OCI-LY3 (cell line): ENCODE measurements around the gene LRRC37A2.
A peak's percentile ranks its signal among the peaks of the same experiment; 100 is the strongest.
"Not testable (repeated sequence)": the region's sequence is repeated elsewhere in the genome, so short reads cannot be mapped to it uniquely, and the experiment has no call there.

Experiments used
- H2AFZ ChIP-seq: fragments of 200-600, 300-600 bp; shearing (Covaris generic); 2 replicates; pipeline ENCODE4 v1.6.0; 2014; ENCODE audit warnings: antibody characterized with exemption, low read depth, low read length
- H3K27ac ChIP-seq: fragments of 200-600, 300-600 bp; sonication (generic); 2 replicates; pipeline ENCODE4 v1.5.1; 2014; ENCODE audit warnings: mild to moderate bottlenecking, low read length, moderate library complexity, mixed read lengths
- H3K27me3 ChIP-seq: fragments of 200-600, 300-600 bp; sonication (generic); 2 replicates; pipeline ENCODE4 v1.6.1; 2014; ENCODE audit warnings: low read depth, low read length, mixed read lengths
- H3K36me3 ChIP-seq: fragments of 200-600, 300-600 bp; sonication (generic); replicated peaks from 2 replicates; pipeline ENCODE3; 2014; ENCODE audit warnings: low read depth, low read length, mixed read lengths
- H3K4me1 ChIP-seq: fragments of 300-600, 200-600 bp; sonication (generic); 2 replicates; pipeline ENCODE4 v1.6.1; 2014; ENCODE audit warnings: low read length, mixed read lengths
- H3K4me2 ChIP-seq: fragments of 200-600, 300-600 bp; sonication (generic); 2 replicates; pipeline ENCODE4 v1.6.1; 2014; ENCODE audit warnings: low read length, mixed read lengths
- H3K4me3 ChIP-seq: fragments of 300-600, 200-600 bp; sonication (generic); 2 replicates; pipeline ENCODE4 v1.5.1; 2014; ENCODE audit warnings: antibody characterized with exemption, mild to moderate bottlenecking, low read length, moderate library complexity
- H3K79me2 ChIP-seq: fragments of 300-600, 200-600 bp; shearing (Covaris generic); 2 replicates; pipeline ENCODE4 v1.6.1; 2014; ENCODE audit warnings: mild to moderate bottlenecking, low read length, mixed read lengths
- H3K9ac ChIP-seq: fragments of 300-600, 200-600 bp; shearing (Covaris generic); 2 replicates; pipeline ENCODE4 v1.6.0; 2014; ENCODE audit warnings: mild to moderate bottlenecking, low read length, moderate library complexity
- H3K9me3 ChIP-seq: fragments of 200-600, 300-600 bp; shearing (Covaris generic); 2 replicates; pipeline ENCODE4 v1.6.1; 2014; ENCODE audit warnings: low read length, mixed read lengths; ENCODE audit not compliant: insufficient read depth
- H4K20me1 ChIP-seq: fragments of 200-600, 300-600 bp; sonication (generic); 2 replicates; pipeline ENCODE4 v1.6.1; 2016; ENCODE audit warnings: low read length, mixed read lengths; ENCODE audit not compliant: insufficient read depth

LRRC37A2 gene

DNA sequence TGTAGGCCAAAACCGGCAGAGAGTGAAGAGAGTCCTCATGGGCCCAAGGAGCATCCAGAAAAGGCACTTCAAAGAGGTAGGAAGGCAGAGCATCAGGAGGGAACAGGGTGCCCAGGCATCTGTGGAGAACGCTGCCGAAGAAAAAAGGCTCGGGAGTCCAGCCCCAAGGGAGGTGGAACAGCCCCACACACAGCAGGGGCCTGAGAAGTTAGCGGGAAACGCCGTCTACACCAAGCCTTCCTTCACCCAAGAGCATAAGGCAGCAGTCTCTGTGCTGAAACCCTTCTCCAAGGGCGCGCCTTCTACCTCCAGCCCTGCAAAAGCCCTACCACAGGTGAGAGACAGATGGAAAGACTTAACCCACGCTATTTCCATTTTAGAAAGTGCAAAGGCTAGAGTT is 36.3 kb downstream of the LRRC37A2 start:
- H3K9me3 ChIP-seq, H3K27me3 ChIP-seq, H3K79me2 ChIP-seq, H4K20me1 ChIP-seq, H2AFZ ChIP-seq, H3K9ac ChIP-seq, H3K4me1 ChIP-seq, H3K4me3 ChIP-seq, H3K36me3 ChIP-seq, H3K27ac ChIP-seq, H3K4me2 ChIP-seq: not testable (repeated sequence)

DNA sequence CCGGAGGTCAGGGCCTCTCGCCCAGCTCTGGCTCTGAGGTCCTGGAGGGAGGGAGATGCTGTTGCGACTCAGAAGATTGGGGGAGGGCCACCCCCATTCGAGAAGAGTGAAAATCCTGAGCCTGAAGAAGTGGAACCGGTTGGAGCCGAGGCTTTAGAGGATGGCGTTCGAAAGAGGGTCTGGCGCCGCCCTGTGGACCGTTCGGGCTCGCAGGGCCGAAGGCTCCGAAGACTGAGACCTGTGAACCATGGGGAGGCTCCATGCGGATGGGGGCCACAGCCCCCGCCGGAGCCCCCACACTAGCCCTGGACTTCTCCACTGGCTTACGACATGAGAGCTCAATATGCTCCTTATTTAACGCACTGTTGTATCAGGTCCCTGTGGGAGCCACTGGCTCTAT is 46.9 kb downstream of the LRRC37A2 start:
- not testable (repeated sequence) for H4K20me1 ChIP-seq, H3K9me3 ChIP-seq, H3K27ac ChIP-seq, H3K9ac ChIP-seq, H3K79me2 ChIP-seq, H3K4me1 ChIP-seq, H3K27me3 ChIP-seq, H3K4me3 ChIP-seq, H2AFZ ChIP-seq, H3K4me2 ChIP-seq, H3K36me3 ChIP-seq

- H3K4me2 ChIP-seq, H3K79me2 ChIP-seq, H3K9me3 ChIP-seq, H3K27me3 ChIP-seq, H3K36me3 ChIP-seq, H3K27ac ChIP-seq, H3K4me3 ChIP-seq, H3K4me1 ChIP-seq, H4K20me1 ChIP-seq, H2AFZ ChIP-seq, H3K9ac ChIP-seq: not testable (repeated sequence)
Measured at GRCh38 chr17:46560048-46560447, 47.8 kb downstream of the LRRC37A2 start.

DNA sequence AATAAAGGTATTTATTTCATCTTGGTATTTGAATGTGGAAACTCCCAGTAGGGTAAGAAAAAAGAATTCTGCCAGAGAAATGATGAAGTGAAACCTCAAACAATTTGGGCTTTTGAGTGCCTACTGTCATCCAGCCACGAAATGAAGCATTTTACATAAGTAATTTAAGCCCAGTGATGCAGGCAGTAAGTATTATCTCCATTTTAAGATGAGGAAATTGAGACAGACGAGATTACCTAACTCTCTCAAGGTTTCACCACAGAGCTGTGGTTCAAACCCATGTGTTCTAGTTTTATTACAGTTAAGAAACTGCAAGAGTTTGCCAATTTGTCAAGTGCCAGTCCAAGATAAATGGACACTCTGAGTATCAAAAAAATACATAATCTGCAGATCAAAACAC is 54.0 kb downstream of the LRRC37A2 start:
- H3K4me1 ChIP-seq, H2AFZ ChIP-seq, H3K79me2 ChIP-seq: not testable (repeated sequence)

DNA sequence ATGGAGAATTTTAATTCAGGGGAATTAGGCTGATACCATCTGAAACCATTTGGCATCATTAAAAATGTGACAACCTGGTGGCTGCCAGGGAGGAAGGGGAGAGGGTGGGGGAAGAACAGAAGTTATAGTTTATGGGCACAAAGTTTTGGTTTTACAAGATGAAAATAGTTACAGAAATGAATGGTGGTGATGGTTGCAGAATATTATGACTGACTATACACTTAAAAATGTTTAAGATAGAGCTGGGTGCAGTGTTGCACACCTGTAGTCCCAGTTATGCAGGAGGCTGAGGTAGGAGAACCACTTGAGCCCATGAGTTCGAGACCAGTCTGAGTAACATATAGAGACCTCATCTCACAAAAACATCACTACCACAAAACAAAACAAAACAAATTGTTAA is 54.7 kb downstream of the LRRC37A2 start:
- not testable (repeated sequence) for H3K36me3 ChIP-seq, H4K20me1 ChIP-seq, H3K27ac ChIP-seq, H3K4me3 ChIP-seq, H3K4me1 ChIP-seq, H2AFZ ChIP-seq, H3K9me3 ChIP-seq, H3K9ac ChIP-seq, H3K27me3 ChIP-seq, H3K4me2 ChIP-seq, H3K79me2 ChIP-seq

More for the DNA sequence above, 54.0 kb downstream of the LRRC37A2 start:
- not testable (repeated sequence) for H3K27ac ChIP-seq, H3K36me3 ChIP-seq, H3K4me2 ChIP-seq, H3K4me3 ChIP-seq, H4K20me1 ChIP-seq, H3K9ac ChIP-seq, H3K9me3 ChIP-seq, H3K27me3 ChIP-seq

DNA sequence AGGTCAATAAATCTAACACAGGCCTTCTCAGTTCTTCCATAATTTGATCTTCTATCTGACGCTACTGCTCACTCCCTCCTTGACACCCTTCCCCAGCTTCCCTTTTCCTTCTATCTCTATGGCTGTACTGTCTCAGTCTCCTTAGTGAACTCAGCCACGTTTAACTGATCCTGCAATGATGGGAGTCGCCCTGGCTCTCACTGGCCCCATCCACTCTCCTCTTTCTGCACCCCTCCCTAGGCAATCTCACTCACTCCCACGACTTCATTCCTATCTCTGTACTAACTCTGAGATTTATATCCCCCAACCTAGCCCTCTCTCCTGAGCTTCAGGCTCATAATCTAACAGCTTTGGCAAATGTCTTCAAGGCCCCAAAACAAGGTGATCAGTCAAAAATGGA is 59.5 kb downstream of the LRRC37A2 start:
- not testable (repeated sequence) for H3K4me1 ChIP-seq, H3K9ac ChIP-seq

GRCh38 chr17:46579083-46580075 is 67.1 kb downstream of the LRRC37A2 start, which contains the start of gene ARL17A:
Gene ARL17A (minus strand): TSS chr17:46579691. CDS start chr17:46576322, 3,369 bp downstream.
- H3K9me3 ChIP-seq, H4K20me1 ChIP-seq, H3K36me3 ChIP-seq, H2AFZ ChIP-seq, H3K79me2 ChIP-seq, H3K4me1 ChIP-seq, H3K27me3 ChIP-seq: not testable (repeated sequence)
- Histone ChIP-seq H3K4me3 (peak within 1 kb of the TSS; percentile 51), H3K9ac (peak within 1 kb of the TSS; percentile 33; the same call in 1 of the 2 replicates), H3K4me2 (peak within 1 kb of the TSS; percentile 57), H3K27ac (peak within 1 kb of the TSS; percentile 60)

More for the DNA sequence above, 59.5 kb downstream of the LRRC37A2 start:
- not testable (repeated sequence) for H3K27ac ChIP-seq, H3K79me2 ChIP-seq, H3K9me3 ChIP-seq, H3K27me3 ChIP-seq, H4K20me1 ChIP-seq, H2AFZ ChIP-seq, H3K36me3 ChIP-seq, H3K4me3 ChIP-seq, H3K4me2 ChIP-seq

DNA sequence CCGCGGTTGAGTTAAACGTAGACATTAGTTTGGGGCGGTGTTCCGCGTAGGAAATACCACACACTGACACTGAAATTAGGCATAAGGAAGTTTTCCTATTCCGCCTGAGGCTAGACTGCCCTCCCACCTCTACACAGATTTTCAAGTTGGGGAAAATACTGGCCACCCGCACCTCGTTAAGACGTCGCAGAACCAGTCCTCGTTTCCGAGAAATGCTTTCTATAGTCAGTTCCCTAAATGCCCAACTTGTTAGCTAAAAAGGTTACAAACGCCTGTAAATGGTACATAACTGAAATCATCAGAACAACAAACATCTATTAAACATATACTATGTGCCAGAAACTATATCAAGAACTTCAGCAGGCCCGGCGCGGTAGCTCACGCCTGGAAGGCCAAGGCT is 67.8 kb downstream of the LRRC37A2 start:
- H3K36me3 ChIP-seq, H3K4me1 ChIP-seq, H3K79me2 ChIP-seq, H4K20me1 ChIP-seq, H3K27me3 ChIP-seq, H2AFZ ChIP-seq, H3K9me3 ChIP-seq: not testable (repeated sequence)
- H3K4me3 ChIP-seq = peak overlapping the region; percentile 51
- peak overlapping the region; percentile 60 for H3K27ac ChIP-seq
- peak overlapping the region; percentile 33; the same call in 1 of the 2 replicates for H3K9ac ChIP-seq
- peak overlapping the region; percentile 57 for H3K4me2 ChIP-seq

DNA sequence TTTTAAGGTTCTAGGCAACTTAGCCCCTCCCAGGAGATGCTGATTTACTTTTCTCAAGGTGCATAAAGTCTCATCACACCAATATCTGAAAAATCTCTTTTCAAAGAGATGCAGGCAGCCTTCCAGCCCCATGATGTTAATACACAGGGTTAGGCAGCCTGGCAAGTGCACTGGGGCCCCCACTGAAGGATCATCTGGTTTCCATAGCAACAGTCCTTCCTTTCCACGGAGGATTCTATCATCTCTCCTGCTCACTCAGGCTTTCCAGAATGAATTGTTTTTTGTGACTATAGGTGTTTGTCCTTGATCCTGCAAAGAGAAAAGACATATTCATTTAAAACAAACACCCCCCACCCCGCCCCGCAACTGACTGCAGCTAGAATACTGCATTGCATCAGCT is 73.2 kb downstream of the LRRC37A2 start:
- not testable (repeated sequence) for H3K9ac ChIP-seq, H2AFZ ChIP-seq, H3K4me3 ChIP-seq, H3K27me3 ChIP-seq, H3K9me3 ChIP-seq, H3K4me1 ChIP-seq, H3K27ac ChIP-seq, H4K20me1 ChIP-seq, H3K4me2 ChIP-seq, H3K36me3 ChIP-seq, H3K79me2 ChIP-seq
